HepG2 (cell line): ENCODE measurements around the gene UAP1L1. TPM values are rescaled to one million over a fixed set of nuclear protein-coding genes. Genes with fewer than 3 reads are reported as not detected.
A peak's percentile ranks its signal among the peaks of the same experiment; 100 is the strongest.

Experiments
- ATF7 ChIP-seq, 2 experiments: fragments of 450-650 bp in 1 of 2; sonication (generic) in 1 of 2; formaldehyde crosslinking in 1 of 2; IDR thresholded peaks; 2 replicates each; pipeline versions ENCODE4 v1.4.0 to v1.6.1; 2016 to 2020; ENCODE audit warnings: antibody characterized with exemption in 1 of 2, mild to moderate bottlenecking in 1 of 2, missing genetic modification reagents in 1 of 2
- GABPB1 ChIP-seq: IDR thresholded peaks from 2 replicates; pipeline ENCODE4 v1.6.1; 2016; ENCODE audit warnings: mild to moderate bottlenecking, missing genetic modification reagents, moderate library complexity, missing compliant biosample characterization
- HOXA5 ChIP-seq: sonication (generic); formaldehyde crosslinking; IDR thresholded peaks from 2 replicates; pipeline ENCODE4 v1.4.0; 2020; ENCODE audit warnings: missing genetic modification reagents
- HOXA7 ChIP-seq: sonication (generic); formaldehyde crosslinking; IDR thresholded peaks from 2 replicates; pipeline ENCODE4 v1.8.1; 2022; ENCODE audit warnings: mild to moderate bottlenecking, missing genetic modification reagents, moderate library complexity
- ISL2 ChIP-seq: sonication (generic); formaldehyde crosslinking; IDR thresholded peaks from 2 replicates; pipeline ENCODE4 v1.5.0; 2020; ENCODE audit warnings: missing genetic modification reagents
- KLF12 ChIP-seq: sonication (generic); formaldehyde crosslinking; IDR thresholded peaks from 2 replicates; pipeline ENCODE4 v1.4.0; 2020; ENCODE audit warnings: missing genetic modification reagents, borderline replicate concordance
- MIXL1 ChIP-seq: IDR thresholded peaks from 2 replicates; pipeline ENCODE4 v1.6.1; 2016
- NCOA2 ChIP-seq: sonication (generic); formaldehyde crosslinking; IDR thresholded peaks from 2 replicates; pipeline ENCODE4 v1.8.0; 2022; ENCODE audit warnings: inconsistent platforms
- NR2F2 ChIP-seq: IDR thresholded peaks from 2 replicates; pipeline ENCODE4 v1.6.1; 2012; ENCODE audit warnings: low read depth, inconsistent platforms, borderline replicate concordance
- PLRG1 ChIP-seq: fragments of 450-650 bp; conservative IDR thresholded peaks from 2 replicates; pipeline ENCODE4 v1.6.1; 2016
- POLR2G ChIP-seq: fragments of 200-400 bp; formaldehyde crosslinking; IDR thresholded peaks from 2 replicates; pipeline ENCODE4 v1.6.1; 2018; ENCODE audit warnings: mild to moderate bottlenecking, low read depth, low read length, moderate library complexity
- SMAD3 ChIP-seq: sonication (generic); formaldehyde crosslinking; IDR thresholded peaks from 2 replicates; pipeline ENCODE4 v1.4.0; 2020; ENCODE audit warnings: missing genetic modification reagents
- TP53 ChIP-seq: sonication (generic); formaldehyde crosslinking; conservative IDR thresholded peaks from 2 replicates; pipeline ENCODE4 v1.4.0; 2020; ENCODE audit warnings: missing genetic modification reagents
- ZNF260 ChIP-seq: sonication (generic); formaldehyde crosslinking; IDR thresholded peaks from 2 replicates; pipeline ENCODE4 v1.4.0; 2020; ENCODE audit warnings: missing genetic modification reagents, low read depth, mild to moderate bottlenecking, borderline replicate concordance
- ZNF331 ChIP-seq: sonication (generic); formaldehyde crosslinking; IDR thresholded peaks from 2 replicates; pipeline ENCODE4 v1.4.0; 2020; ENCODE audit warnings: missing genetic modification reagents
- ZNF460 ChIP-seq: sonication (generic); formaldehyde crosslinking; IDR thresholded peaks from 2 replicates; pipeline ENCODE4 v1.5.1; 2020; ENCODE audit warnings: missing genetic modification reagents, mild to moderate bottlenecking, borderline replicate concordance
- ZNF660 ChIP-seq: sonication (generic); formaldehyde crosslinking; IDR thresholded peaks from 2 replicates; pipeline ENCODE4 v1.5.1; 2020; ENCODE audit warnings: mild to moderate bottlenecking, low read depth, missing genetic modification reagents, borderline replicate concordance
- ZNF703 ChIP-seq: sonication (generic); formaldehyde crosslinking; IDR thresholded peaks from 2 replicates; pipeline ENCODE4 v1.5.1; 2020; ENCODE audit warnings: missing genetic modification reagents, mild to moderate bottlenecking, moderate library complexity, borderline replicate concordance
- ZNF713 ChIP-seq: sonication (generic); formaldehyde crosslinking; IDR thresholded peaks from 2 replicates; pipeline ENCODE4 v1.4.0; 2020; ENCODE audit warnings: mild to moderate bottlenecking, missing genetic modification reagents
- polyA plus RNA-seq, 8 experiments: library from polyadenylated mRNA; depleted of rRNA in 3 of 8; stranded (reverse) in 7 of 8; unstranded in 1 of 8; fragments of >200 nt; fragmentation: Illumina TruSeq in 4 of 8; extraction: Trizol in 4 of 8; gene quantifications; 2 replicates each; pipeline versions ENCODE4 v1.2.1 to v1.2.3, GENCODE V29; 2011 to 2016; ENCODE audit warnings: low read depth in 4 of 8, missing spikeins in 1 of 8, mixed read lengths in 1 of 8; ENCODE audit not compliant: insufficient read depth in 1 of 8
- total RNA-seq, 5 experiments: library from RNA; depleted of rRNA; stranded (reverse); fragments of >200 nt; fragmentation: Illumina TruSeq; extraction: Trizol; gene quantifications; 2 replicates each; pipeline ENCODE4 v1.2.3, GENCODE V29; 2016; ENCODE audit warnings: low read depth in 1 of 5
- TF ChIP-seq, protein P1 (sequence below): sonication (generic); formaldehyde crosslinking; IDR thresholded peaks from 2 replicates; pipeline ENCODE4 v1.4.0; 2020; ENCODE audit warnings: missing genetic modification reagents
- TF ChIP-seq, protein P2 (sequence below): sonication (generic); formaldehyde crosslinking; conservative IDR thresholded peaks from 2 replicates; pipeline ENCODE4 v1.5.0; 2020; ENCODE audit warnings: missing genetic modification reagents
- TF ChIP-seq, protein P3 (sequence below): sonication (generic); formaldehyde crosslinking; IDR thresholded peaks from 2 replicates; pipeline ENCODE4 v1.4.0; 2020; ENCODE audit warnings: missing genetic modification reagents, borderline replicate concordance

Gene UAP1L1
- total and polyA plus RNA-seq, 2 of the 13 experiments (the other 11 are each of a cell fraction or from before 2014, with no cell fraction given) = 5.4 to 6.4 TPM

DNA sequence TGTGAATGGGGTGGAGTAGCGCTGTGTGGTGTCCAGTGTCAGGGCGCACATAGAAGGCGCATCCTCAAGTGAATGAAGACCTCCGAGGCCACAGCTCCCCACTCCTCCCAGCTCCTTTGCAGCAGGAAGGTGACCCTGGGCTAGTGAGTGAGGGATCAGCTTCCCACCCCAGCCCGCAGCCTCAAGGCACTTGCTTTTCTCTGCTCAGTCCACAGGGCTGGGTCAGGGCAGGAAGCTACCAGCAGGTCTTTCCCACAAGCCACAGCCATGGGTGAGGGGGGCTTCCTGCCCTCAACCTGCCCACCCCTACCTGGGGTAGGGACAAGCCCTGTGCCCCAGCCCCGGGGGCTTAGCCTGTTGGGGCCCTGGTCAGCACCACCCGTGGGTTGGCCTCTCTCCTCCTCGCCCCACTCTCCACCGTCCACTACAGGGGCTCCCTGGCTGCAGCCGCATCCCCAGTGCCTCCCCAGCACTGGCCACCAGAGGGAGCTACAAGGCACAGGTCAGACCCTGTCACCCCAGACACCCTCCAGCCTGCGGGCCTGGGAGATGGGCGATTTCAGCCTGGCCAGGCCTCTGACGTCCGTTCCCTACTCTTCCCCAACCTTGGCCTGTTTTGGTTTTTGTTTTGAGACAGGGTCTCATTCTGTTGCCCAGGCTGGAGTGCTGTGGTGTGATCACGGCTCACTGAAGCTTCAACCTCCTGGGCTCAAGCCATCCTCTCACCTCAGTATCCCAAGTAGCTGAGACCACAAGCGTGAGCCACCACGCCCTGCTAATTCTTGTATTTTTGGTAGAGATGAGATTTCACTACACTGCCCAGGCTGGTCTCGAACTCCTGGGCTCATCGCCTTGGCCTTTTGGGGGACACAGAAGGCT, 48.0 kb upstream of the UAP1L1 start (continued):
- TF ChIP-seq ZNF703 (CRISPR knock-in tag) = no peak
- no peak; the same call in 1 of the 2 replicates for TF ChIP-seq GABPB1 (CRISPR knock-in tag)
- TF ChIP-seq, protein P1, sequence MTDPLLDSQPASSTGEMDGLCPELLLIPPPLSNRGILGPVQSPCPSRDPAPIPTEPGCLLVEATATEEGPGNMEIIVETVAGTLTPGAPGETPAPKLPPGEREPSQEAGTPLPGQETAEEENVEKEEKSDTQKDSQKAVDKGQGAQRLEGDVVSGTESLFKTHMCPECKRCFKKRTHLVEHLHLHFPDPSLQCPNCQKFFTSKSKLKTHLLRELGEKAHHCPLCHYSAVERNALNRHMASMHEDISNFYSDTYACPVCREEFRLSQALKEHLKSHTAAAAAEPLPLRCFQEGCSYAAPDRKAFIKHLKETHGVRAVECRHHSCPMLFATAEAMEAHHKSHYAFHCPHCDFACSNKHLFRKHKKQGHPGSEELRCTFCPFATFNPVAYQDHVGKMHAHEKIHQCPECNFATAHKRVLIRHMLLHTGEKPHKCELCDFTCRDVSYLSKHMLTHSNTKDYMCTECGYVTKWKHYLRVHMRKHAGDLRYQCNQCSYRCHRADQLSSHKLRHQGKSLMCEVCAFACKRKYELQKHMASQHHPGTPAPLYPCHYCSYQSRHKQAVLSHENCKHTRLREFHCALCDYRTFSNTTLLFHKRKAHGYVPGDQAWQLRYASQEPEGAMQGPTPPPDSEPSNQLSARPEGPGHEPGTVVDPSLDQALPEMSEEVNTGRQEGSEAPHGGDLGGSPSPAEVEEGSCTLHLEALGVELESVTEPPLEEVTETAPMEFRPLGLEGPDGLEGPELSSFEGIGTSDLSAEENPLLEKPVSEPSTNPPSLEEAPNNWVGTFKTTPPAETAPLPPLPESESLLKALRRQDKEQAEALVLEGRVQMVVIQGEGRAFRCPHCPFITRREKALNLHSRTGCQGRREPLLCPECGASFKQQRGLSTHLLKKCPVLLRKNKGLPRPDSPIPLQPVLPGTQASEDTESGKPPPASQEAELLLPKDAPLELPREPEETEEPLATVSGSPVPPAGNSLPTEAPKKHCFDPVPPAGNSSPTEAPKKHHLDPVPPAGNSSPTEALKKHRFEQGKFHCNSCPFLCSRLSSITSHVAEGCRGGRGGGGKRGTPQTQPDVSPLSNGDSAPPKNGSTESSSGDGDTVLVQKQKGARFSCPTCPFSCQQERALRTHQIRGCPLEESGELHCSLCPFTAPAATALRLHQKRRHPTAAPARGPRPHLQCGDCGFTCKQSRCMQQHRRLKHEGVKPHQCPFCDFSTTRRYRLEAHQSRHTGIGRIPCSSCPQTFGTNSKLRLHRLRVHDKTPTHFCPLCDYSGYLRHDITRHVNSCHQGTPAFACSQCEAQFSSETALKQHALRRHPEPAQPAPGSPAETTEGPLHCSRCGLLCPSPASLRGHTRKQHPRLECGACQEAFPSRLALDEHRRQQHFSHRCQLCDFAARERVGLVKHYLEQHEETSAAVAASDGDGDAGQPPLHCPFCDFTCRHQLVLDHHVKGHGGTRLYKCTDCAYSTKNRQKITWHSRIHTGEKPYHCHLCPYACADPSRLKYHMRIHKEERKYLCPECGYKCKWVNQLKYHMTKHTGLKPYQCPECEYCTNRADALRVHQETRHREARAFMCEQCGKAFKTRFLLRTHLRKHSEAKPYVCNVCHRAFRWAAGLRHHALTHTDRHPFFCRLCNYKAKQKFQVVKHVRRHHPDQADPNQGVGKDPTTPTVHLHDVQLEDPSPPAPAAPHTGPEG (CRISPR knock-in tag) = no peak
- no peak for TF ChIP-seq ISL2 (CRISPR knock-in tag)
- TF ChIP-seq POLR2G = no peak
- TF ChIP-seq ATF7 (IDR thresholded peaks at IDR 0.05) = no peak
- TF ChIP-seq ATF7 (CRISPR knock-in tag; IDR thresholded peaks at IDR 0.05) = no peak
- TF ChIP-seq HOXA5 = no peak
- TF ChIP-seq, protein P2, sequence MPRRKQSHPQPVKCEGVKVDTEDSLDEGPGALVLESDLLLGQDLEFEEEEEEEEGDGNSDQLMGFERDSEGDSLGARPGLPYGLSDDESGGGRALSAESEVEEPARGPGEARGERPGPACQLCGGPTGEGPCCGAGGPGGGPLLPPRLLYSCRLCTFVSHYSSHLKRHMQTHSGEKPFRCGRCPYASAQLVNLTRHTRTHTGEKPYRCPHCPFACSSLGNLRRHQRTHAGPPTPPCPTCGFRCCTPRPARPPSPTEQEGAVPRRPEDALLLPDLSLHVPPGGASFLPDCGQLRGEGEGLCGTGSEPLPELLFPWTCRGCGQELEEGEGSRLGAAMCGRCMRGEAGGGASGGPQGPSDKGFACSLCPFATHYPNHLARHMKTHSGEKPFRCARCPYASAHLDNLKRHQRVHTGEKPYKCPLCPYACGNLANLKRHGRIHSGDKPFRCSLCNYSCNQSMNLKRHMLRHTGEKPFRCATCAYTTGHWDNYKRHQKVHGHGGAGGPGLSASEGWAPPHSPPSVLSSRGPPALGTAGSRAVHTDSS (CRISPR knock-in tag) = no peak
- TF ChIP-seq NR2F2 = no peak; the same call in 1 of the 2 replicates
- no peak for TF ChIP-seq ZNF660 (CRISPR knock-in tag)
- TF ChIP-seq HOXA7 (CRISPR knock-in tag) = no peak
- no peak for TF ChIP-seq MIXL1 (CRISPR knock-in tag)
- TF ChIP-seq, protein P3, sequence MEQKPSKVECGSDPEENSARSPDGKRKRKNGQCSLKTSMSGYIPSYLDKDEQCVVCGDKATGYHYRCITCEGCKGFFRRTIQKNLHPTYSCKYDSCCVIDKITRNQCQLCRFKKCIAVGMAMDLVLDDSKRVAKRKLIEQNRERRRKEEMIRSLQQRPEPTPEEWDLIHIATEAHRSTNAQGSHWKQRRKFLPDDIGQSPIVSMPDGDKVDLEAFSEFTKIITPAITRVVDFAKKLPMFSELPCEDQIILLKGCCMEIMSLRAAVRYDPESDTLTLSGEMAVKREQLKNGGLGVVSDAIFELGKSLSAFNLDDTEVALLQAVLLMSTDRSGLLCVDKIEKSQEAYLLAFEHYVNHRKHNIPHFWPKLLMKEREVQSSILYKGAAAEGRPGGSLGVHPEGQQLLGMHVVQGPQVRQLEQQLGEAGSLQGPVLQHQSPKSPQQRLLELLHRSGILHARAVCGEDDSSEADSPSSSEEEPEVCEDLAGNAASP (CRISPR knock-in tag) = peak; percentile 65; the same call in 1 of the 2 replicates
- TF ChIP-seq ZNF713 = no peak
- no peak for TF ChIP-seq KLF12
- no peak for TF ChIP-seq ZNF460 (CRISPR knock-in tag)
- no peak for TF ChIP-seq ZNF260 (CRISPR knock-in tag)
- no peak for TF ChIP-seq PLRG1
- 0 out of 2 replicates have a peak, but pooled peaks have one; percentile 36 for TF ChIP-seq ZNF331 (CRISPR knock-in tag)
- no peak for TF ChIP-seq NCOA2 (CRISPR knock-in tag)
- no peak for TF ChIP-seq TP53 (CRISPR knock-in tag)
- no peak for TF ChIP-seq SMAD3 (CRISPR knock-in tag)
